PC-3 (cell line): Measurements from ENCODE around the gene EHMT1.

Source experiments
- EZH2 ChIP-seq: fragments of 300-600 bp; sonication (generic); IDR thresholded peaks from one replicate; pipeline ENCODE4 v1.6.1; 2017; ENCODE audit warnings: antibody characterized with exemption, mild to moderate bottlenecking, low read length; ENCODE audit not compliant: unreplicated experiment
- TF ChIP-seq, protein P1 (sequence below): fragments of 300-600 bp; sonication (generic); conservative IDR thresholded peaks from 2 replicates; pipeline ENCODE4 v1.5.1; 2017; ENCODE audit warnings: antibody characterized with exemption, low read depth, mild to moderate bottlenecking, low read length

DNA sequence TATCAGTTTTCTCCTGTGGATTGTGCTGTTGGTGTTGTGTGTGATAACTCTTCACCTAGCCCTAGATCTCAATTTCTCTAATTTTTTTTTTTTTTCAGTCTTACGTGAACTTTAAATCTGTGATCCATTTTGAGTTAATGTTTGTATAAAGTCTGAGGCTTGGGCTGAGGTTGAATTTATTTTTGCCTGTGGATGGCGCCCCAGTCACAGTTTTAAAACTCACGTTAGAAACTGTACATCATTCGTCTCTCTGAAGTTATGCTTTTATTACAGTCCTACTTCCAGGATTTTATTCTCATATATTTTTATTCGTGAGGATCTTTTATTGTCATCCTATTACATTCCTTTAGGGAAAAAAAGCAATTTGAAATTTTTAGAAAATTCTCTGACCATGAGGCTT, 103.1 kb downstream of the EHMT1 start:
- TF ChIP-seq, protein P1, sequence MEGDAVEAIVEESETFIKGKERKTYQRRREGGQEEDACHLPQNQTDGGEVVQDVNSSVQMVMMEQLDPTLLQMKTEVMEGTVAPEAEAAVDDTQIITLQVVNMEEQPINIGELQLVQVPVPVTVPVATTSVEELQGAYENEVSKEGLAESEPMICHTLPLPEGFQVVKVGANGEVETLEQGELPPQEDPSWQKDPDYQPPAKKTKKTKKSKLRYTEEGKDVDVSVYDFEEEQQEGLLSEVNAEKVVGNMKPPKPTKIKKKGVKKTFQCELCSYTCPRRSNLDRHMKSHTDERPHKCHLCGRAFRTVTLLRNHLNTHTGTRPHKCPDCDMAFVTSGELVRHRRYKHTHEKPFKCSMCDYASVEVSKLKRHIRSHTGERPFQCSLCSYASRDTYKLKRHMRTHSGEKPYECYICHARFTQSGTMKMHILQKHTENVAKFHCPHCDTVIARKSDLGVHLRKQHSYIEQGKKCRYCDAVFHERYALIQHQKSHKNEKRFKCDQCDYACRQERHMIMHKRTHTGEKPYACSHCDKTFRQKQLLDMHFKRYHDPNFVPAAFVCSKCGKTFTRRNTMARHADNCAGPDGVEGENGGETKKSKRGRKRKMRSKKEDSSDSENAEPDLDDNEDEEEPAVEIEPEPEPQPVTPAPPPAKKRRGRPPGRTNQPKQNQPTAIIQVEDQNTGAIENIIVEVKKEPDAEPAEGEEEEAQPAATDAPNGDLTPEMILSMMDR = no peak
- no peak for TF ChIP-seq EZH2
